ENCODE data around the gene DUOX2. TPM values are rescaled to one million over a fixed set of nuclear protein-coding genes. Genes with fewer than 3 reads are reported as not detected.
"Not testable (repeated sequence)": the region's sequence is repeated elsewhere in the genome, so short reads cannot be mapped to it uniquely, and the experiment has no call there.

The DUOX2 gene
- total and polyA plus RNA-seq, 2 of the 8 experiments (the other 6 are each of a cell fraction or from before 2014, with no cell fraction given): 0.08 TPM; not detected in 1

GRCh38 chr15:45079628-45080246 is 34.2 kb downstream of the DUOX2 start:
- H3K4me1 ChIP-seq (replicated peaks in 1 of 4; ENCODE audit: control insufficient read depth in 3 of 4, insufficient read depth in 4 of 4, low read length in 3 of 4); FAIRE-seq; H3K14ac ChIP-seq (ENCODE audit: insufficient read length); H2BK15ac ChIP-seq (ENCODE audit: low read length); H3K27ac ChIP-seq (ENCODE audit: low read depth, low read length); H3K27me3 ChIP-seq (replicated peaks in 1 of 4; ENCODE audit: control insufficient read depth in 3 of 4, extremely low read depth in 1 of 4, insufficient read depth in 3 of 4, low read length in 3 of 4); H4K5ac ChIP-seq (ENCODE audit: insufficient read length, low read depth, low read length); H2BK5ac ChIP-seq (ENCODE audit: low read depth, low read length); H3K4ac ChIP-seq (replicated peaks; ENCODE audit: insufficient read length, low read depth, low read length); DNase-seq (ENCODE audit: low read depth in 1 of 2, low spot score in 2 of 2); H3K23me2 ChIP-seq (ENCODE audit: low read depth, low read length); H3K4me2 ChIP-seq (ENCODE audit: insufficient read depth in 1 of 2, low read depth in 2 of 2, low read length in 2 of 2); H3K4me3 ChIP-seq (ENCODE audit: extremely low read depth in 1 of 4, insufficient read depth in 2 of 4, low read depth in 3 of 4, low read length in 4 of 4); H3K36me3 ChIP-seq (ENCODE audit: control insufficient read depth in 2 of 4, insufficient read depth in 4 of 4, low read length in 3 of 4); H3K56ac ChIP-seq (replicated peaks; ENCODE audit: insufficient read length, low read depth, low read length); H3K79me2 ChIP-seq (ENCODE audit: control insufficient read depth in 1 of 2, insufficient read depth in 2 of 2, low read length in 2 of 2); POLR2A ChIA-PET (ENCODE audit: partially characterized antibody); H3K18ac ChIP-seq (ENCODE audit: extremely low read depth, low read length); H2AK5ac ChIP-seq (ENCODE audit: low read depth, low read length); H2AFZ ChIP-seq (ENCODE audit: low read length); H3K23ac ChIP-seq (ENCODE audit: insufficient read length); H2BK20ac ChIP-seq (ENCODE audit: low read length); H4K91ac ChIP-seq (replicated peaks; ENCODE audit: insufficient read length, low read length); H4K20me1 ChIP-seq (replicated peaks in 1 of 2; ENCODE audit: control insufficient read depth in 1 of 2, insufficient read depth in 2 of 2, low read length in 2 of 2); H4K8ac ChIP-seq (ENCODE audit: extremely low read depth, insufficient read depth, low read length); H2BK120ac ChIP-seq (replicated peaks; ENCODE audit: low read depth, low read length); H2BK12ac ChIP-seq (ENCODE audit: low read depth, low read length); H3K79me1 ChIP-seq (ENCODE audit: low read depth, low read length); H3K9me3 ChIP-seq (ENCODE audit: insufficient read depth in 2 of 2, low read depth in 1 of 2, low read length in 1 of 2); H3K9ac ChIP-seq (replicated peaks in 1 of 4; ENCODE audit: extremely low read depth in 1 of 4, low read depth in 3 of 4, low read length in 3 of 4): not testable (repeated sequence)
- CTCF ChIA-PET (ENCODE audit: partially characterized antibody): interaction anchor here (1.3 to 2.7 kb wide), 2 partner anchors 10 to 15 kb away, joined by 3 to 7 read pairs; no protein-coding TSS in a partner anchor
- 92% methylated on average over 5 of the region's 5 CpGs; no CpG with 5 or more reads in 1 of the 2 experiments for WGBS, 2 experiments (ENCODE audit: extremely low coverage in 1 of 2, insufficient coverage in 1 of 2, insufficient read length in 1 of 2, insufficient replicate concordance in 2 of 2, low coverage in 1 of 2, low lambda C conversion rate in 2 of 2, missing lambda C conversion rate in 1 of 2)

- H2BK120ac ChIP-seq (replicated peaks; ENCODE audit: low read depth, low read length); H3K27ac ChIP-seq (ENCODE audit: low read depth, low read length); H3K36me3 ChIP-seq (ENCODE audit: control insufficient read depth in 2 of 4, insufficient read depth in 4 of 4, low read length in 3 of 4); H3K14ac ChIP-seq (ENCODE audit: insufficient read length); H3K9me3 ChIP-seq (ENCODE audit: insufficient read depth in 2 of 2, low read depth in 1 of 2, low read length in 1 of 2); H2BK20ac ChIP-seq (ENCODE audit: low read length); H2BK12ac ChIP-seq (ENCODE audit: low read depth, low read length); H3K4me1 ChIP-seq (replicated peaks in 1 of 4; ENCODE audit: control insufficient read depth in 3 of 4, insufficient read depth in 4 of 4, low read length in 3 of 4); DNase-seq (ENCODE audit: low read depth in 1 of 2, low spot score in 2 of 2); H3K4me2 ChIP-seq (ENCODE audit: insufficient read depth in 1 of 2, low read depth in 2 of 2, low read length in 2 of 2); H3K79me2 ChIP-seq (ENCODE audit: control insufficient read depth in 1 of 2, insufficient read depth in 2 of 2, low read length in 2 of 2); H3K27me3 ChIP-seq (replicated peaks in 1 of 4; ENCODE audit: control insufficient read depth in 3 of 4, extremely low read depth in 1 of 4, insufficient read depth in 3 of 4, low read length in 3 of 4); H2AFZ ChIP-seq (ENCODE audit: low read length); H3K56ac ChIP-seq (replicated peaks; ENCODE audit: insufficient read length, low read depth, low read length); H2BK5ac ChIP-seq (ENCODE audit: low read depth, low read length); H3K23ac ChIP-seq (ENCODE audit: insufficient read length); H3K4ac ChIP-seq (replicated peaks; ENCODE audit: insufficient read length, low read depth, low read length); H4K91ac ChIP-seq (replicated peaks; ENCODE audit: insufficient read length, low read length); H3K9ac ChIP-seq (replicated peaks in 1 of 4; ENCODE audit: extremely low read depth in 1 of 4, low read depth in 3 of 4, low read length in 3 of 4); H3K23me2 ChIP-seq (ENCODE audit: low read depth, low read length); H2BK15ac ChIP-seq (ENCODE audit: low read length); H3K79me1 ChIP-seq (ENCODE audit: low read depth, low read length); H3K4me3 ChIP-seq (ENCODE audit: extremely low read depth in 1 of 4, insufficient read depth in 2 of 4, low read depth in 3 of 4, low read length in 4 of 4); H2AK5ac ChIP-seq (ENCODE audit: low read depth, low read length); H3K18ac ChIP-seq (ENCODE audit: extremely low read depth, low read length); FAIRE-seq; H4K5ac ChIP-seq (ENCODE audit: insufficient read length, low read depth, low read length); H4K8ac ChIP-seq (ENCODE audit: extremely low read depth, insufficient read depth, low read length); H4K20me1 ChIP-seq (replicated peaks in 1 of 2; ENCODE audit: control insufficient read depth in 1 of 2, insufficient read depth in 2 of 2, low read length in 2 of 2): not testable (repeated sequence)
- 82% methylated on average over 5 of the region's 5 CpGs; no CpG with 5 or more reads in 1 of the 2 experiments for WGBS, 2 experiments (ENCODE audit: extremely low coverage in 1 of 2, insufficient coverage in 1 of 2, insufficient read length in 1 of 2, insufficient replicate concordance in 2 of 2, low coverage in 1 of 2, low lambda C conversion rate in 2 of 2, missing lambda C conversion rate in 1 of 2)
- CTCF ChIA-PET (ENCODE audit: partially characterized antibody): interaction anchor here (1.3 to 2.7 kb wide), 2 partner anchors 10 to 15 kb away, joined by 3 to 7 read pairs; no protein-coding TSS in a partner anchor
- POLR2A ChIA-PET (ENCODE audit: partially characterized antibody): interaction anchor here (0.7 kb wide), 1 partner anchor 109 kb away, joined by 3 read pairs; no protein-coding TSS in a partner anchor
Observed at GRCh38 chr15:45079201-45079600, 34.8 kb downstream of the DUOX2 start.
